AG04449 (cell line): ENCODE data around the gene FHIT.

Experiments
- CTCF ChIA-PET: fragments of 350-600 bp; formaldehyde crosslinking; extraction: SDS; loops from one replicate; lab custom pipeline; 2021; ENCODE audit warnings: antibody characterized with exemption; lab: Yijun Ruan, JAX
- POLR2A ChIA-PET: fragments of 400-600, 350-600 bp; formaldehyde crosslinking; extraction: SDS; loops from one replicate; lab custom pipeline; 2020; ENCODE audit warnings: antibody characterized with exemption, inconsistent platforms; lab: Yijun Ruan, JAX
- DNase-seq: peaks from one replicate; pipeline ENCODE4 v3.0.0-alpha.2; 2010; ENCODE audit warnings: low read depth, low spot score
- H3K4me3 ChIP-seq: 2 replicates; pipeline ENCODE4 v1.5.1; 2011; ENCODE audit warnings: low read depth, mild to moderate bottlenecking, control low read depth, low read length
- CTCF ChIP-seq: IDR thresholded peaks from one replicate; pipeline ENCODE4 v1.5.1; 2011; ENCODE audit warnings: mild to moderate bottlenecking, moderate library complexity, low read length, control low read depth, inconsistent platforms; ENCODE audit not compliant: insufficient read depth; ENCODE audit errors: missing control alignments

FHIT gene

GRCh38 chr3:60707452-60708020 is 543.7 kb downstream of the FHIT start:
- DNase-seq, result no peak
- POLR2A ChIA-PET, result no interaction called here
- CTCF ChIA-PET, result no interaction called here
- no peak for TF ChIP-seq CTCF
- H3K4me3 ChIP-seq, result no peak overlapping the region

GRCh38 chr3:60703956-60704736 is 547.1 kb downstream of the FHIT start:
- ChIA-PET POLR2A (interaction anchor here (0.6 kb wide), 1 partner anchor 1402 kb away, joined by 3 read pairs; no protein-coding TSS in a partner anchor), CTCF (no interaction called here)
- peak; percentile 36 for DNase-seq
- no peak for TF ChIP-seq CTCF
- H3K4me3 ChIP-seq, result no peak overlapping the region

GRCh38 chr3:60703008-60703407 is 548.2 kb downstream of the FHIT start:
- DNase-seq, result no peak
- ChIA-PET CTCF (no interaction called here), POLR2A (no interaction called here)
- no peak overlapping the region for H3K4me3 ChIP-seq
- TF ChIP-seq CTCF, result no peak

- no peak for TF ChIP-seq CTCF
- CTCF ChIA-PET, result no interaction called here
- DNase-seq, result no peak
- POLR2A ChIA-PET, result no interaction called here
- H3K4me3 ChIP-seq, result no peak overlapping the region
Measured at GRCh38 chr3:60698117-60698516, 553.1 kb downstream of the FHIT start.

- ChIA-PET POLR2A (no interaction called here), CTCF (no interaction called here)
- no peak overlapping the region for H3K4me3 ChIP-seq
- no peak for TF ChIP-seq CTCF
- DNase-seq, result no peak
Measured at GRCh38 chr3:60697132-60697531, 554.1 kb downstream of the FHIT start.

- POLR2A ChIA-PET, result no interaction called here
- DNase-seq, result no peak
- H3K4me3 ChIP-seq, result no peak overlapping the region
- CTCF ChIA-PET, result no interaction called here
- TF ChIP-seq CTCF, result no peak
Measured at GRCh38 chr3:60696428-60697125, 554.7 kb downstream of the FHIT start.
